K562 (cell line): ENCODE measurements around the gene CLUH. TPM values are rescaled to one million over a fixed set of nuclear protein-coding genes. Genes with fewer than 3 reads are reported as not detected.

Experiments
- IFI16 ChIP-seq: fragments of 250-450 bp; sonication (Bioruptor Pico); IDR thresholded peaks from 2 replicates; pipeline ENCODE4 v2.1.2; 2022; ENCODE audit warnings: mild to moderate bottlenecking, inconsistent platforms
- JUN ChIP-seq, 2 experiments: sonication (generic) in 1 of 2; formaldehyde crosslinking in 1 of 2; IDR thresholded peaks; 2 replicates each; pipeline versions ENCODE4 v1.6.1 to v1.8.0; 2012 to 2022; ENCODE audit warnings: borderline replicate concordance in 2 of 2, mild to moderate bottlenecking in 2 of 2, improper control_type of control experiment in 1 of 2, low read depth in 1 of 2, low read length in 1 of 2, missing genetic modification reagents in 1 of 2
- KDM5B ChIP-seq: fragments of 200-600 bp; sonication (generic); IDR thresholded peaks from 2 replicates; pipeline ENCODE4 v1.6.1; 2012; ENCODE audit warnings: low read depth, mild to moderate bottlenecking, moderate library complexity, low read length, control low read depth, inconsistent platforms; ENCODE audit not compliant: insufficient replicate concordance
- MXI1 ChIP-seq: IDR thresholded peaks from 2 replicates; pipeline ENCODE4 v1.6.1; 2011; ENCODE audit warnings: low read depth, mild to moderate bottlenecking, improper control_type of control experiment, low read length
- RAD21 ChIP-seq, 2 experiments: fragments of 250-450 bp in 1 of 2; fragments of 450-650 bp in 1 of 2; sonication (Bioruptor Pico) in 1 of 2; formaldehyde crosslinking in 1 of 2; IDR thresholded peaks in 1 of 2; conservative IDR thresholded peaks in 1 of 2; 2 replicates each; pipeline versions ENCODE4 v1.4.0 to v1.8.0; 2020 to 2022; ENCODE audit warnings: mild to moderate bottlenecking in 2 of 2, moderate library complexity in 1 of 2
- THRA ChIP-seq: fragments of 450-650 bp; IDR thresholded peaks from 2 replicates; pipeline ENCODE4 v1.6.1; 2017; ENCODE audit warnings: mild to moderate bottlenecking, moderate library complexity
- ZBTB7A ChIP-seq: IDR thresholded peaks from 2 replicates; pipeline ENCODE4 v1.6.1; 2011; ENCODE audit warnings: low read depth, mild to moderate bottlenecking, low read length, moderate library complexity, borderline replicate concordance; ENCODE audit not compliant: control insufficient read depth
- polyA plus RNA-seq, 8 experiments: library from polyadenylated mRNA; depleted of rRNA in 4 of 8; stranded (reverse) in 5 of 8; unstranded in 3 of 8; fragments of >200 nt; fragmentation: Nextera tagmentation in 2 of 8; fragmentation: Illumina TruSeq in 1 of 8; extraction: Ambion mirVana in 2 of 8; extraction: Trizol in 1 of 8; gene quantifications; 2 replicates each; pipeline versions ENCODE4 v1.2.1 to v1.2.3, GENCODE V29; 2011 to 2014; ENCODE audit warnings: inconsistent platforms in 1 of 8, missing spikeins in 1 of 8
- total RNA-seq, 7 experiments: library from RNA; depleted of rRNA in 6 of 7; stranded (reverse); fragments of >200 nt in 6 of 7; fragmentation: Illumina TruSeq in 2 of 7; extraction: Trizol in 2 of 7; gene quantifications; 2 replicates each; pipeline versions ENCODE4 v1.2.1 to v1.2.3, GENCODE V29; 2011 to 2021; ENCODE audit warnings: low replicate concordance in 1 of 7
- TF ChIP-seq, protein P1 (sequence below): fragments of 200-800 bp; sonication (Bioruptor generic); IDR thresholded peaks from 2 replicates; pipeline ENCODE4 v1.6.1; 2017; ENCODE audit warnings: missing genetic modification characterization, missing compliant biosample characterization

The CLUH gene
- total and polyA plus RNA-seq, 9 of the 15 experiments (the other 6 are each of a cell fraction or from before 2014, with no cell fraction given): 0.21 to 140 (median 33.2) TPM

DNA sequence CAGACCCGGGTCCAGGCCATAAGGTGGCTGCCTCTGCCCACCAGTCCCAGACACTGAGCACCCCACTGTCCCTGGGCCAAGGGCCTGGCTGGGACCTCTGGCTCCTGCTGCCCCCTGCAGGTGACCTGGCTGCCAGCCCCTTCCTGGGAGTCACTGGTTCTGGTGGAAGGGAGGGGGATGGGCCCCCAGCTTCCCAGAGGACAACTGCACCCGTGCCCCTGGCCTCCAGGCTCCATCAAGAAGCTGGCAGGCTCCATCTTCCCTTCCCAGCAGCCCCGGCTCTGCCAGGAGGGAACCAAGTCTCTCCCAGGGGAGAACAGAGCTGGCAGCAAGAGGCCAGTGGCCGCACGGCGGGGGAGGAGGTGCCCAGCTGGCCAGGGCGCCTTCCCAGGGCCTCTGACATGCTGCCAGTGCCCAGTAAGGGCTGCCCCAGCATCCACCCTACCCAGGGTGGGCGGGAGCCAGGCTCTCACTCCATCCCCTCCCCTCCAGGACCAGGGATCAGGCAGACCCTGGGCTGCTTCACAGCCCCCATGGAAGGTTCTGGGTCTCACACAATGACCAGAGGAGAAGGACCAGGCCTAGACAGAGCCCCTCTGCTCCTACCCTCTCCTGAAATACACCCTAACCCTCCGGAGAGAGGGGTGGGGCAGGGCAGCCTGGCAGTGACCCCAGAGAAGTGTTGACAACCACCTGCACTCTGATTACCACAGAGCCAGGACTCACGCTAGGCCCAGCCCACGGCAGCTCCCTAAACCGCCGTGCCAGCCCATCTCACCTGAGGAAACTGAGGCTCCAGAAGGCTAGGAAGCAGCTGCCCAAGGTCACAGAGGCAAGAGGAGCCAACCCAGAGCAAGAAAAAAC, 3.6 kb downstream of the CLUH start (continued):
- no peak for TF ChIP-seq IFI16
- no peak for TF ChIP-seq MXI1
- peak; percentile 36; the same call in 1 of the 2 replicates for TF ChIP-seq ZBTB7A
- TF ChIP-seq, protein P1, sequence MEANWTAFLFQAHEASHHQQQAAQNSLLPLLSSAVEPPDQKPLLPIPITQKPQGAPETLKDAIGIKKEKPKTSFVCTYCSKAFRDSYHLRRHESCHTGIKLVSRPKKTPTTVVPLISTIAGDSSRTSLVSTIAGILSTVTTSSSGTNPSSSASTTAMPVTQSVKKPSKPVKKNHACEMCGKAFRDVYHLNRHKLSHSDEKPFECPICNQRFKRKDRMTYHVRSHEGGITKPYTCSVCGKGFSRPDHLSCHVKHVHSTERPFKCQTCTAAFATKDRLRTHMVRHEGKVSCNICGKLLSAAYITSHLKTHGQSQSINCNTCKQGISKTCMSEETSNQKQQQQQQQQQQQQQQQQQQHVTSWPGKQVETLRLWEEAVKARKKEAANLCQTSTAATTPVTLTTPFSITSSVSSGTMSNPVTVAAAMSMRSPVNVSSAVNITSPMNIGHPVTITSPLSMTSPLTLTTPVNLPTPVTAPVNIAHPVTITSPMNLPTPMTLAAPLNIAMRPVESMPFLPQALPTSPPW (CRISPR knock-in tag): no peak
- TF ChIP-seq JUN (IDR thresholded peaks at IDR 0.05; ENCODE audit: borderline replicate concordance, low read depth, low read length): no peak
- no peak for TF ChIP-seq JUN (CRISPR knock-in tag; IDR thresholded peaks at IDR 0.05; ENCODE audit: borderline replicate concordance)
- TF ChIP-seq RAD21 (CRISPR knock-in tag; conservative IDR thresholded peaks at IDR 0.05 in 1 of 2, IDR thresholded peaks at IDR 0.05 in 1 of 2): 0 out of 4 replicates have a peak, but pooled peaks of 1 of the 2 experiments have one; percentile 15
- TF ChIP-seq THRA: no peak
- TF ChIP-seq KDM5B: no peak
- TF ChIP-seq, all 486 proteins: peak for 8
